HUDEP-2 (cell line): ENCODE measurements around the gene ALAD.

ENCODE experiments used
- DNase-seq, 76 experiments: peaks; one replicate each; lab custom pipeline; 2025; ENCODE audit not compliant: unreplicated experiment in 76 of 76; lab: John Stamatoyannopoulos, UW

The ALAD gene

GRCh38 chr9:113350937-113351336 lies 50.1 kb downstream of the ALAD start:
- peak in 1 of 76 experiments; percentile 13 for DNase-seq

- peak in 18 of 76 experiments; percentile 29 to 74 (median 42) for DNase-seq
Observed at GRCh38 chr9:113350107-113350661, 50.9 kb downstream of the ALAD start.

GRCh38 chr9:113349445-113350094 lies 51.5 kb downstream of the ALAD start, which contains the start of gene BSPRY:
Gene BSPRY, plus strand, starts transcription at chr9:113349541. Its CDS starts 39 bp downstream, at chr9:113349580.
- peak in 51 of 76 experiments; percentile 4 to 74 (median 39) for DNase-seq

- DNase-seq, result peak in 1 of 76 experiments; percentile 18
Observed at GRCh38 chr9:113349066-113349444, 52.0 kb downstream of the ALAD start.

- DNase-seq, result no peak
Observed at GRCh38 chr9:113348437-113348836, 52.6 kb downstream of the ALAD start.

GRCh38 chr9:113345671-113346070 lies 55.4 kb downstream of the ALAD start:
- DNase-seq, result no peak

- peak in 1 of 76 experiments; percentile 12 for DNase-seq
Observed at GRCh38 chr9:113345190-113345589, 55.9 kb downstream of the ALAD start.

GRCh38 chr9:113343732-113344231 lies 57.3 kb downstream of the ALAD start:
- peak; percentile 25 to 94 (median 78) for DNase-seq

GRCh38 chr9:113341712-113342410 lies 59.2 kb downstream of the ALAD start:
- DNase-seq, result peak in 24 of 76 experiments; percentile 7 to 54 (median 26)

- DNase-seq, result peak in 74 of 76 experiments; percentile 12 to 90 (median 77)
Observed at GRCh38 chr9:113340011-113340699, 60.9 kb downstream of the ALAD start, which contains the start of gene WDR31. Gene WDR31, minus strand, starts transcription at chr9:113340275. Its CDS starts 8,253 bp downstream, at chr9:113332022.

- DNase-seq, result no peak
Observed at GRCh38 chr9:113337714-113338113, 63.4 kb downstream of the ALAD start.
